ENCODE measurements around the gene IGF2BP2.

DNA sequence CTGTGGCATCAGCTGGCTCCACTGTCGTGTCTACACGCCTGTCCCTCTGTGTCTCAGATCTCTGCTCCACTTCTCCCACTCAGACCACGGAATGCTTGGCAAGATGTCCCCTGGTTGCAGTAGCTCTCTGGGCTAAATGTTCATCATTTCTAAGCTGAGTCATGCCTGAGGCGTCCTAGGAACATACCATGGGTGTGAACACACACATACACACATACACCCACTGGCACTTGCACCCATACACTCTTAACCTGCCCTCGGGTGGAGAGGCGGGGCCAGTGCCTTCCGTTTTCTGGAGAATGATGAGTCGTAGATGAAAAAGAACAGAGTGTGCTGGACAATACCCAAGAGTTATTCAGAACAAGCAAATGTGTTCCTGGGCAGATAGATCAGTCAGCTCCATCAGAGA is 166.3 kb downstream of the IGF2BP2 start:
- TF ChIP-seq POLR2A (IDR thresholded peaks at IDR 0.05) (no peak), CTCF (IDR thresholded peaks at IDR 0.05) (no peak)

All from lower leg skin (tissue), 3 donors.